ENCODE data around the gene KCNK6.

Gene KCNK6

DNA sequence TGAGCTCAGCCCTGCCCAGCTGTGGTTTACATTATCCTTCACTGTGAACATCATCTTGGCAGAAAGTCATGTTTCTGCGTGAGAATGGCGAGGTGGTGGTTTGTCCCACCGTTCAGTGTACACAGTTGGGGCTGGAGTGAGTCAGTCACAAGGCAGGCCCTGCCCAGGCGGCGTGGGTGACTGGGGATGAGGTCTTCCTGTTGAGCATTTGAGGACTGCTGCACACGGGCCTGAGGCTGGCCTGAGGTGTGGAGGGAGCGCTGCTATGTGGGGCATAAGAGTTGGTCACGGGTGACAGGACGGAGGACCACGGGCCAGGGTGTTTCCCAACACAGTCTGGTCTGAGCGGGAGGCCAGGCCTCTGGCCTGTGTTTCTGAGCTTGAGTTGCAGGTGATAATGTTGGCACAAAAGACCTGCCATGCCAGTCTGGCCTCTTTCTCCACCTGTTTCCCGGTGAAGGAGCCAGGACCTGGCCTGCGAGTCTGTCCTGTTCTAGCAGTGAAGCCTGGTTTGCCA lies 29.0 kb upstream of the KCNK6 start:
- DNase-seq (ENCODE audit: low read depth, low spot score), result no peak
- Histone ChIP-seq H3K9ac (ENCODE audit: insufficient read length) (no peak overlapping the region), H3K9me3 (ENCODE audit: low read depth, low read length) (no peaks in the 10 kb centered on the region), H3K36me3 (ENCODE audit: insufficient read depth, low read length) (no peaks in the 10 kb centered on the region), H3K27ac (no peak overlapping the region), H3K4me3 (no peak overlapping the region)
- no peak for TF ChIP-seq EZH2 (IDR thresholded peaks at IDR 0.05)
- TF ChIP-seq FOXP2 (optimal IDR thresholded peaks at IDR 0.05; ENCODE audit: control extremely low read depth, extremely low read length, insufficient read depth), result no peak
- no peak for TF ChIP-seq POLR2AphosphoS5 (IDR thresholded peaks at IDR 0.05; ENCODE audit: borderline replicate concordance, low read depth, low read length)

DNA sequence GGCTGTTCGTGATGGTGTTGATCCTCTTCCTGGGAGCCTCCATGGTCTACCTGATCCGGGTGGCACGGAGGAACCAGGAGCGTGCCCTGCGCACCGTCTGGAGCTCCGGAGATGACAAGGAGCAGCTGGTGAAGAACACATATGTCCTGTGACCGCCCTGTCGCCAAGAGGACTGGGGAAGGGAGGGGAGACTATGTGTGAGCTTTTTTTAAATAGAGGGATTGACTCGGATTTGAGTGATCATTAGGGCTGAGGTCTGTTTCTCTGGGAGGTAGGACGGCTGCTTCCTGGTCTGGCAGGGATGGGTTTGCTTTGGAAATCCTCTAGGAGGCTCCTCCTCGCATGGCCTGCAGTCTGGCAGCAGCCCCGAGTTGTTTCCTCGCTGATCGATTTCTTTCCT lies 27.8 kb upstream of the KCNK6 start:
- DNase-seq (ENCODE audit: low read depth, low spot score), result no peak
- Histone ChIP-seq H3K9me3 (ENCODE audit: low read depth, low read length) (no peaks in the 10 kb centered on the region), H3K4me3 (no peak overlapping the region), H3K9ac (ENCODE audit: insufficient read length) (no peak overlapping the region), H3K36me3 (ENCODE audit: insufficient read depth, low read length) (no peaks in the 10 kb centered on the region), H3K27ac (no peak overlapping the region)
- no peak for TF ChIP-seq FOXP2 (optimal IDR thresholded peaks at IDR 0.05; ENCODE audit: control extremely low read depth, extremely low read length, insufficient read depth)
- TF ChIP-seq EZH2 (IDR thresholded peaks at IDR 0.05), result no peak
- no peak for TF ChIP-seq POLR2AphosphoS5 (IDR thresholded peaks at IDR 0.05; ENCODE audit: borderline replicate concordance, low read depth, low read length)

DNA sequence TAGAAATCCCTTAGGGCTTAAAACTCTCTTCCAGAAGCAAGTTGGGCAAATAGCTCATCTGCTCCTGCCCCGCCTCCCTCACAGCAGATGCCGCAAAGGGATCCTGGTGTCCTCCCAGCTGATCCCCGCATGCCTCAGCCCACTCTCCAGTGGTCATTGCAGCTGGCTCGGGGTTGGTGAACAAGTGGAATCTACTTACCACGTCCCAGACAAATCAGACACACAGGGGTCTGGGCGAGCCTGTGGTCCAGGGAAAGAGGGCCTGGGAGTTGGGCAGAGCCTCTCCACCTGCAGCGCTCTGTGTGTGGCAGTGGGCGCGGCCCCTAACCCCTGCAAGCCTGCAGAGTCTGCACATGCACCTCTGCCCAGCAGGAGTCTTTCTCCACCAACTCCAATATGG lies 26.4 kb upstream of the KCNK6 start:
- Histone ChIP-seq H3K4me3 (no peak overlapping the region), H3K36me3 (ENCODE audit: insufficient read depth, low read length) (no peaks in the 10 kb centered on the region), H3K9ac (ENCODE audit: insufficient read length) (no peak overlapping the region), H3K9me3 (ENCODE audit: low read depth, low read length) (no peaks in the 10 kb centered on the region), H3K27ac (no peak overlapping the region)
- TF ChIP-seq FOXP2 (optimal IDR thresholded peaks at IDR 0.05; ENCODE audit: control extremely low read depth, extremely low read length, insufficient read depth) (no peak), POLR2AphosphoS5 (IDR thresholded peaks at IDR 0.05; ENCODE audit: borderline replicate concordance, low read depth, low read length) (no peak), EZH2 (IDR thresholded peaks at IDR 0.05) (no peak)
- no peak for DNase-seq (ENCODE audit: low read depth, low spot score)

DNA sequence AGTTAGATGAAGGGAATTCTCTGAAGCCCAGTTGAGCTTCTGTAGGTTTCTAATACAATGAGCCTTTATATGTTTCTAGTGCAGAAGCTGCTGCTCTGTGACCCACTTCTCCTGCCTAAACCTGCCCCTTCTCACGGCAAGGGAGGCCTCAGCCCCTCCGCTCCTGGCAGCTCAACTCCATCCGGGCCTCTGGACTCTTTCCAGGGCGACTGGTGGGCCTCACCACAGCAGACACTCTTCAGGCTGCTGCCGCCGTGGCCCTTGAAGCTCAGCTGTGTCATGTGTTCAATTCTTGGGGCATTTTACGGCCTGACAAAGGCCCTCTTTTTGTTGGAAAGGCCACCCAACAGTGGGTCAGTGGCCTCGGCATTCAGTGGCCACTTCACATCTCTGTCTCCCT lies 25.6 kb upstream of the KCNK6 start:
- Histone ChIP-seq H3K4me3 (no peak overlapping the region), H3K9ac (ENCODE audit: insufficient read length) (no peak overlapping the region), H3K36me3 (ENCODE audit: insufficient read depth, low read length) (no peaks in the 10 kb centered on the region), H3K27ac (no peak overlapping the region), H3K9me3 (ENCODE audit: low read depth, low read length) (no peaks in the 10 kb centered on the region)
- no peak for TF ChIP-seq FOXP2 (optimal IDR thresholded peaks at IDR 0.05; ENCODE audit: control extremely low read depth, extremely low read length, insufficient read depth)
- no peak for TF ChIP-seq POLR2AphosphoS5 (IDR thresholded peaks at IDR 0.05; ENCODE audit: borderline replicate concordance, low read depth, low read length)
- no peak for TF ChIP-seq EZH2 (IDR thresholded peaks at IDR 0.05)
- DNase-seq (ENCODE audit: low read depth, low spot score), result no peak

DNA sequence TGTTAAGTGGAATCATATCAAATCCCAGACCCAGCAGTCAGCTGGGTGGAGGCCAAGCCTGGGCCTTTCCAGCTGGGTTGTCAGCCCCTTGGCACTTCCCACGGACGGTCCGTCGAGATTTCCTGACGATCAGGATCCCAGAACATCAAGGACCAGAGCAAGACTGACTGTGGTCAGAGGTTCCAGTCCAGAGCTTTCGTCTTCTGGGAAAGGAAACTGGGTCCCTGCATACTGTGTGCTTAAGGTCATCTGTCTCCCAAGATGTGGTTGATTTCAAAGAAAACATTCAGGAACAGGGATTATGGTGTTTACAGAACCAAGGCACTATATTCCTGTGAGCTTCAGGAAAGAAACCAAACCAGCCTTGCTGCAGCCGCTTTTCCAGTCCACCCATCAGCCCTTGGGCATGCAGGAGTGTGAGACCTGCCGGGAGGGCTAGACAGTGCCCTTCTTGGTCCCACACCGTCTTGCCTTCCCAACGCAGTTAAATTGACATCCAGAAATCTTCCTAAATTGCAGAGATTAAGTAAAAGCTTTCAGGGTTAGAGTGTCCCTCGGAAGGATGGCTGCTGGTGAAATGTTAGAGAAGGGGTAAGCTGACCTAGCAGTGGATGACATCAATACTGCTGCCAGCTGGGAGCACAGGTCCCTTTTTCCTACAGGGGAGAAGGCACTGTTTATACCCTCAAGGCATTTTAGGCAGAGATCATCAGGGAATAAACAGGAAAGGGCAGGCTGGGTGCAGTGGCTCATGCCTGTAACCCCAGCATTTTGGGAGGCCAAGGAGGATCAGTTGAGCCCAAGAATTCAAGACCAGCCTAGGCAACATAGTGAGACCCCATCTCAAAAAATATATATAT lies 20.6 kb upstream of the KCNK6 start:
- Histone ChIP-seq H3K27ac (no peak overlapping the region), H3K36me3 (ENCODE audit: insufficient read depth, low read length) (no peaks in the 10 kb centered on the region), H3K4me3 (no peak overlapping the region), H3K9me3 (ENCODE audit: low read depth, low read length) (no peaks in the 10 kb centered on the region), H3K9ac (ENCODE audit: insufficient read length) (no peak overlapping the region)
- DNase-seq (ENCODE audit: low read depth, low spot score), result no peak
- TF ChIP-seq EZH2 (IDR thresholded peaks at IDR 0.05) (no peak), FOXP2 (optimal IDR thresholded peaks at IDR 0.05; ENCODE audit: control extremely low read depth, extremely low read length, insufficient read depth) (no peak), POLR2AphosphoS5 (IDR thresholded peaks at IDR 0.05; ENCODE audit: borderline replicate concordance, low read depth, low read length) (no peak)

DNA sequence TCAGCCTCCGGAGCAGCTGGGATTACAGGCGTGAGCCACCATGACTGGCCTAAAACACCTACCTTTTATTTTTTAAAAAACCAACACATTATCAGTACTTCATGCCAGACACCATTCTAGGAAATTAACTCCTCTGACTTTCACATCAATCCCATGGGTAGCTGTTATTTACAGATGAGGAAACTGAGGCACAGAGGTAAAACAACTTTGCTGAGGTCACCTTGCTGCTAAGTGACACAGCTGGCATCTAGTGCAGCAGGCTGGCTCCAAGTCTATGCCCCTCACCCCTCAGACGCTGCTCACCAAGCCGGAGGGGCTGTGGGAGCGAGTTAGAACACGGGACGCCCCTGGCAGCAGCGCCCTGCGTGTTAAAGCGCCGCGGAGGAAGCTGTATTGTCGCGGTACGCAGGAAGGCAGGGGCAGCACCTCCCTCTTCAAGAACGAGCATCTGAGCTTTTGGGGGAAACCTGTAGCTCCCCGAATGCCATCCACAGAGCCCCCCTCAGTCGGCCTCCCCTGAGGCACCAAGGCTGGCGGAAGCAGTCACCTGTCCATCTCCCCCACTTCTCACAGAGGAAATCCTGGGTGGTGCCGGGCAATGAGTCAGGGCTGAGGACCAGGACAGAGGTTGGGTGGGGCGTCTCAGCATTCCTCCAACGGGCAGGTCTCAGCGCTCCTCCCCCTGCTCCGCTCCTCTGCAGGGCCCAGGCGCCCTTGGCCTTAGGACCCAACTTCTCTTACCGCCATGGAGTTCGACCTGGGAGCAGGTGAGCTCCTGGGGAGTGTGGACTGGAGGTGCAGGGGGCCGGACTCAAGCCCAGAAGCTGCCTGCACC lies 15.9 kb upstream of the KCNK6 start, which contains the start of gene C19orf33:
Gene C19orf33, plus strand, starts transcription at position 735 of the 835 bp plus-strand sequence. Its CDS starts 11 bp downstream, at position 746.
- no peak within 1 kb of the TSS for H3K27ac ChIP-seq
- no peak for DNase-seq (ENCODE audit: low read depth, low spot score)
- no peak within 1 kb of the TSS for H3K4me3 ChIP-seq
- no peaks in the 10 kb centered on the region for H3K36me3 ChIP-seq (ENCODE audit: insufficient read depth, low read length)
- no peak within 1 kb of the TSS for H3K9ac ChIP-seq (ENCODE audit: insufficient read length)
- H3K9me3 ChIP-seq (ENCODE audit: low read depth, low read length), result no peaks in the 10 kb centered on the region
- TF ChIP-seq POLR2AphosphoS5 (IDR thresholded peaks at IDR 0.05; ENCODE audit: borderline replicate concordance, low read depth, low read length) (no peak), EZH2 (IDR thresholded peaks at IDR 0.05) (no peak), FOXP2 (optimal IDR thresholded peaks at IDR 0.05; ENCODE audit: control extremely low read depth, extremely low read length, insufficient read depth) (no peak)

DNA sequence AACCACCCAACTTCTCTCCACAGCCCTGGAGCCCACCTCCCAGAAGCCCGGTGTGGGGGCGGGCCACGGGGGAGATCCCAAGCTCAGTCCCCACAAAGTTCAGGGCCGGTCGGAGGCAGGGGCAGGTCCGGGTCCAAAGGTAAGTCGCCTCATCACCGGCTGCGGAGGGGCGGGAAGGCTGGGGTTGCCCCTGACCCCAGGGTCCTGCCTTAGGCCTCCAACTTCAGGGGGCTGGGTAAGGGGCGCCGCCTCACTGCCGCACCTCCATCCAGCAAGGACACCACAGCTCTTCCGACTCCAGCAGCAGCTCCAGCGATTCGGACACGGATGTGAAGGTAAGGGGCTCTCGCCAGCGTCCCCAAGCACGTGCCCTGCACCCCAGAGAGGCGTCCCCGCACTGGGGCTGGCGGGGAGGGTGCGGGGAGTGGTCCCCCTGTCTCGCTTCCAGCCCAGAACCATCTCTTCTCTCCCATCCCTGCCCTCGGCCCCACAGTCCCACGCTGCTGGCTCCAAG lies 15.2 kb upstream of the KCNK6 start:
- Histone ChIP-seq H3K9ac (ENCODE audit: insufficient read length) (no peak overlapping the region), H3K27ac (no peak overlapping the region)

More for the DNA sequence above, 15.2 kb upstream of the KCNK6 start:
- no peak for DNase-seq (ENCODE audit: low read depth, low spot score)
- Histone ChIP-seq H3K4me3 (no peak overlapping the region), H3K36me3 (ENCODE audit: insufficient read depth, low read length) (no peaks in the 10 kb centered on the region), H3K9me3 (ENCODE audit: low read depth, low read length) (no peaks in the 10 kb centered on the region)
- TF ChIP-seq EZH2 (IDR thresholded peaks at IDR 0.05) (no peak), FOXP2 (optimal IDR thresholded peaks at IDR 0.05; ENCODE audit: control extremely low read depth, extremely low read length, insufficient read depth) (no peak), POLR2AphosphoS5 (IDR thresholded peaks at IDR 0.05; ENCODE audit: borderline replicate concordance, low read depth, low read length) (no peak)
